GM23338 (cell line): ENCODE data around the gene HDAC3.

Source experiments
- EZH2phosphoT487 ChIP-seq: fragments of 200-600 bp; sonication (generic); IDR thresholded peaks from one replicate; pipeline ENCODE4 v1.8.1; 2018; ENCODE audit warnings: antibody characterized with exemption; ENCODE audit not compliant: unreplicated experiment
- POLR2AphosphoS5 ChIP-seq: IDR thresholded peaks from 2 replicates; pipeline ENCODE4 v1.6.1; 2016; ENCODE audit warnings: antibody characterized with exemption, low read depth
- REST ChIP-seq: IDR thresholded peaks from one replicate; pipeline ENCODE4 v1.6.1; 2018; ENCODE audit warnings: antibody characterized with exemption; ENCODE audit not compliant: unreplicated experiment
- TF ChIP-seq, protein P1 (sequence below), 2 experiments: fragments of 200-600 bp in 1 of 2; sonication (generic) in 1 of 2; conservative IDR thresholded peaks; 2 replicates each; pipeline versions ENCODE4 v1.5.1 to v1.6.1; 2016 to 2017; ENCODE audit warnings: antibody characterized with exemption in 2 of 2, low read depth in 2 of 2, mild to moderate bottlenecking in 2 of 2, moderate library complexity in 1 of 2

GRCh38 chr5:141681295-141681694 is 44.6 kb upstream of the HDAC3 start:
- TF ChIP-seq, protein P1, sequence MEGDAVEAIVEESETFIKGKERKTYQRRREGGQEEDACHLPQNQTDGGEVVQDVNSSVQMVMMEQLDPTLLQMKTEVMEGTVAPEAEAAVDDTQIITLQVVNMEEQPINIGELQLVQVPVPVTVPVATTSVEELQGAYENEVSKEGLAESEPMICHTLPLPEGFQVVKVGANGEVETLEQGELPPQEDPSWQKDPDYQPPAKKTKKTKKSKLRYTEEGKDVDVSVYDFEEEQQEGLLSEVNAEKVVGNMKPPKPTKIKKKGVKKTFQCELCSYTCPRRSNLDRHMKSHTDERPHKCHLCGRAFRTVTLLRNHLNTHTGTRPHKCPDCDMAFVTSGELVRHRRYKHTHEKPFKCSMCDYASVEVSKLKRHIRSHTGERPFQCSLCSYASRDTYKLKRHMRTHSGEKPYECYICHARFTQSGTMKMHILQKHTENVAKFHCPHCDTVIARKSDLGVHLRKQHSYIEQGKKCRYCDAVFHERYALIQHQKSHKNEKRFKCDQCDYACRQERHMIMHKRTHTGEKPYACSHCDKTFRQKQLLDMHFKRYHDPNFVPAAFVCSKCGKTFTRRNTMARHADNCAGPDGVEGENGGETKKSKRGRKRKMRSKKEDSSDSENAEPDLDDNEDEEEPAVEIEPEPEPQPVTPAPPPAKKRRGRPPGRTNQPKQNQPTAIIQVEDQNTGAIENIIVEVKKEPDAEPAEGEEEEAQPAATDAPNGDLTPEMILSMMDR (conservative IDR thresholded peaks at IDR 0.05; ENCODE audit: low read depth in 2 of 2), result no peak
- TF ChIP-seq REST, result no peak
- TF ChIP-seq POLR2AphosphoS5, result no peak
- no peak for TF ChIP-seq EZH2phosphoT487
